K562 (cell line): ENCODE measurements around the gene HIVEP1. TPM values are rescaled to one million over a fixed set of nuclear protein-coding genes. Genes with fewer than 3 reads are reported as not detected.
A peak's percentile ranks its signal among the peaks of the same experiment; 100 is the strongest.

Experiments
- BACH1 ChIP-seq: fragments of 200-800 bp; sonication (Bioruptor generic); IDR thresholded peaks from 2 replicates; pipeline ENCODE4 v1.6.1; 2016; ENCODE audit warnings: missing genetic modification characterization, missing compliant biosample characterization
- DACH1 ChIP-seq: fragments of 450-650 bp; IDR thresholded peaks from 2 replicates; pipeline ENCODE4 v1.6.1; 2018; ENCODE audit not compliant: partially characterized antibody
- DDX20 ChIP-seq: fragments of 450-650 bp; IDR thresholded peaks from 2 replicates; pipeline ENCODE4 v1.6.1; 2016; ENCODE audit warnings: missing genetic modification characterization, low read depth, mild to moderate bottlenecking, missing compliant biosample characterization, moderate library complexity
- ELF2 ChIP-seq: fragments of 250-450 bp; sonication (Bioruptor Pico); IDR thresholded peaks from 2 replicates; pipeline ENCODE4 v1.5.0; 2021; ENCODE audit warnings: mild to moderate bottlenecking
- EP400 ChIP-seq: fragments of 450-650 bp; IDR thresholded peaks from 2 replicates; pipeline ENCODE4 v1.6.1; 2017; ENCODE audit warnings: antibody characterized with exemption, mild to moderate bottlenecking, moderate library complexity
- GTF2E2 ChIP-seq: fragments of 200-800 bp; sonication (Bioruptor generic); IDR thresholded peaks from 2 replicates; pipeline ENCODE4 v1.6.1; 2016; ENCODE audit warnings: missing genetic modification characterization, missing compliant biosample characterization
- KAT7 ChIP-seq: sonication (generic); formaldehyde crosslinking; IDR thresholded peaks from 2 replicates; pipeline ENCODE4 v1.8.0; 2022; ENCODE audit warnings: missing genetic modification reagents, mild to moderate bottlenecking, borderline replicate concordance
- NFRKB ChIP-seq: fragments of 450-650 bp; IDR thresholded peaks from 2 replicates; pipeline ENCODE4 v1.6.1; 2016; ENCODE audit warnings: low read depth
- POU5F1 ChIP-seq: fragments of 150-350 bp; IDR thresholded peaks from 2 replicates; pipeline ENCODE4 v1.6.1; 2014; ENCODE audit warnings: borderline replicate concordance, low read length, low read depth, mild to moderate bottlenecking; ENCODE audit not compliant: partially characterized antibody
- RBBP5 ChIP-seq: fragments of 200-600 bp; sonication (generic); IDR thresholded peaks from 2 replicates; pipeline ENCODE4 v1.6.1; 2012; ENCODE audit warnings: borderline replicate concordance, mild to moderate bottlenecking, low read length, control low read depth, inconsistent platforms; ENCODE audit not compliant: insufficient read depth, poor library complexity, severe bottlenecking
- RBM14 ChIP-seq: fragments of 200-400 bp; formaldehyde crosslinking; IDR thresholded peaks from 2 replicates; pipeline ENCODE4 v1.6.1; 2018; ENCODE audit warnings: low read depth, mild to moderate bottlenecking, low read length, moderate library complexity, borderline replicate concordance; ENCODE audit not compliant: insufficient read depth
- RBM22 ChIP-seq: fragments of 200-400 bp; formaldehyde crosslinking; IDR thresholded peaks from 2 replicates; pipeline ENCODE4 v1.6.1; 2018; ENCODE audit warnings: low read length, low read depth; ENCODE audit not compliant: poor library complexity, severe bottlenecking
- RFX1 ChIP-seq: fragments of 450-650 bp; IDR thresholded peaks from 2 replicates; pipeline ENCODE4 v1.6.1; 2016; ENCODE audit warnings: mild to moderate bottlenecking, moderate library complexity
- SMARCB1 ChIP-seq: IDR thresholded peaks from 2 replicates; pipeline ENCODE4 v1.6.1; 2011; ENCODE audit warnings: improper control_type of control experiment, low read depth; ENCODE audit not compliant: insufficient read length
- SNRNP70 ChIP-seq: fragments of 200-400 bp; formaldehyde crosslinking; optimal IDR thresholded peaks from 2 replicates; pipeline ENCODE3; 2017; ENCODE audit warnings: low read depth, low read length
- TFAP4 ChIP-seq: sonication (generic); formaldehyde crosslinking; IDR thresholded peaks from 2 replicates; pipeline ENCODE4 v1.8.0; 2022; ENCODE audit warnings: missing genetic modification reagents, mild to moderate bottlenecking, moderate library complexity, borderline replicate concordance
- ZC3H8 ChIP-seq: fragments of 450-650 bp; IDR thresholded peaks from 2 replicates; pipeline ENCODE4 v1.6.1; 2017
- ZNF124 ChIP-seq: sonication (generic); formaldehyde crosslinking; IDR thresholded peaks from 2 replicates; pipeline ENCODE4 v1.8.1; 2022; ENCODE audit warnings: missing genetic modification reagents
- ZNF239 ChIP-seq: fragments of 250-450 bp; sonication (Bioruptor Pico); IDR thresholded peaks from 2 replicates; pipeline ENCODE4 v1.4.0; 2020; ENCODE audit warnings: mild to moderate bottlenecking
- ZNF354B ChIP-seq: fragments of 250-450 bp; sonication (Bioruptor Pico); IDR thresholded peaks from 2 replicates; pipeline ENCODE4 v1.4.0; 2020
- polyA plus RNA-seq, 8 experiments: library from polyadenylated mRNA; depleted of rRNA in 4 of 8; stranded (reverse) in 5 of 8; unstranded in 3 of 8; fragments of >200 nt; fragmentation: Nextera tagmentation in 2 of 8; fragmentation: Illumina TruSeq in 1 of 8; extraction: Ambion mirVana in 2 of 8; extraction: Trizol in 1 of 8; gene quantifications; 2 replicates each; pipeline versions ENCODE4 v1.2.1 to v1.2.3, GENCODE V29; 2011 to 2014; ENCODE audit warnings: inconsistent platforms in 1 of 8, missing spikeins in 1 of 8
- total RNA-seq, 7 experiments: library from RNA; depleted of rRNA in 6 of 7; stranded (reverse); fragments of >200 nt in 6 of 7; fragmentation: Illumina TruSeq in 2 of 7; extraction: Trizol in 2 of 7; gene quantifications; 2 replicates each; pipeline versions ENCODE4 v1.2.1 to v1.2.3, GENCODE V29; 2011 to 2021; ENCODE audit warnings: low replicate concordance in 1 of 7
- TF ChIP-seq, protein P1 (sequence below), 3 experiments: IDR thresholded peaks in 2 of 3; conservative IDR thresholded peaks in 1 of 3; 2 replicates each; pipeline ENCODE4 v1.5.1; 2011 to 2012; ENCODE audit warnings: low read length in 3 of 3, mild to moderate bottlenecking in 3 of 3, control low read depth in 2 of 3, improper control_type of control experiment in 1 of 3, inconsistent platforms in 1 of 3, low read depth in 1 of 3, mixed read lengths in 1 of 3, moderate library complexity in 1 of 3; ENCODE audit not compliant: insufficient read depth in 2 of 3
- TF ChIP-seq, protein P2 (sequence below): fragments of 250-450 bp; sonication (Bioruptor Pico); IDR thresholded peaks from 2 replicates; pipeline ENCODE4 v1.4.0; 2020; ENCODE audit warnings: borderline replicate concordance
- TF ChIP-seq, protein P3 (sequence below): fragments of 250-450 bp; sonication (Bioruptor Pico); IDR thresholded peaks from 2 replicates; pipeline ENCODE4 v1.8.0; 2021; ENCODE audit warnings: borderline replicate concordance, mild to moderate bottlenecking, moderate library complexity; ENCODE audit not compliant: poor library complexity, severe bottlenecking

The HIVEP1 gene
- total and polyA plus RNA-seq, 9 of the 15 experiments (the other 6 are each of a cell fraction or from before 2014, with no cell fraction given): 6.0 to 33.3 (median 21.7) TPM

- TF ChIP-seq, protein P1, sequence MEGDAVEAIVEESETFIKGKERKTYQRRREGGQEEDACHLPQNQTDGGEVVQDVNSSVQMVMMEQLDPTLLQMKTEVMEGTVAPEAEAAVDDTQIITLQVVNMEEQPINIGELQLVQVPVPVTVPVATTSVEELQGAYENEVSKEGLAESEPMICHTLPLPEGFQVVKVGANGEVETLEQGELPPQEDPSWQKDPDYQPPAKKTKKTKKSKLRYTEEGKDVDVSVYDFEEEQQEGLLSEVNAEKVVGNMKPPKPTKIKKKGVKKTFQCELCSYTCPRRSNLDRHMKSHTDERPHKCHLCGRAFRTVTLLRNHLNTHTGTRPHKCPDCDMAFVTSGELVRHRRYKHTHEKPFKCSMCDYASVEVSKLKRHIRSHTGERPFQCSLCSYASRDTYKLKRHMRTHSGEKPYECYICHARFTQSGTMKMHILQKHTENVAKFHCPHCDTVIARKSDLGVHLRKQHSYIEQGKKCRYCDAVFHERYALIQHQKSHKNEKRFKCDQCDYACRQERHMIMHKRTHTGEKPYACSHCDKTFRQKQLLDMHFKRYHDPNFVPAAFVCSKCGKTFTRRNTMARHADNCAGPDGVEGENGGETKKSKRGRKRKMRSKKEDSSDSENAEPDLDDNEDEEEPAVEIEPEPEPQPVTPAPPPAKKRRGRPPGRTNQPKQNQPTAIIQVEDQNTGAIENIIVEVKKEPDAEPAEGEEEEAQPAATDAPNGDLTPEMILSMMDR (IDR thresholded peaks at IDR 0.05 in 2 of 3, conservative IDR thresholded peaks at IDR 0.05 in 1 of 3; ENCODE audit: insufficient read depth in 2 of 3, low read depth in 1 of 3, low read length in 3 of 3): peak in 1 of 3 experiments; percentile 3; a peak in 1 of 6 replicates
- TF ChIP-seq NFRKB: peak; percentile 90
- TF ChIP-seq GTF2E2 (tag): no peak; the same call in 1 of the 2 replicates
- no peak for TF ChIP-seq RBM14
- TF ChIP-seq, protein P2, sequence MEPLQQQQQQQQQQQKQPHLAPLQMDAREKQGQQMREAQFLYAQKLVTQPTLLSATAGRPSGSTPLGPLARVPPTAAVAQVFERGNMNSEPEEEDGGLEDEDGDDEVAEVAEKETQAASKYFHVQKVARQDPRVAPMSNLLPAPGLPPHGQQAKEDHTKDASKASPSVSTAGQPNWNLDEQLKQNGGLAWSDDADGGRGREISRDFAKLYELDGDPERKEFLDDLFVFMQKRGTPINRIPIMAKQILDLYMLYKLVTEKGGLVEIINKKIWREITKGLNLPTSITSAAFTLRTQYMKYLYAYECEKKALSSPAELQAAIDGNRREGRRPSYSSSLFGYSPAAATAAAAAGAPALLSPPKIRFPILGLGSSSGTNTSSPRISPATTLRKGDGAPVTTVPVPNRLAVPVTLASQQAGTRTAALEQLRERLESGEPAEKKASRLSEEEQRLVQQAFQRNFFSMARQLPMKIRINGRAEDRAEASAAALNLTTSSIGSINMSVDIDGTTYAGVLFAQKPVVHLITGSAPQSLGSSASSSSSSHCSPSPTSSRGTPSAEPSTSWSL (CRISPR knock-in tag): no peak
- TF ChIP-seq SMARCB1: no peak
- no peak for TF ChIP-seq RFX1
- 0 out of 2 replicates have a peak, but pooled peaks have one; percentile 16 for TF ChIP-seq BACH1 (tag)
- TF ChIP-seq ZNF354B (CRISPR knock-in tag): no peak
- no peak for TF ChIP-seq RBM22
- no peak for TF ChIP-seq ZC3H8
- peak; percentile 66 for TF ChIP-seq TFAP4
- no peak for TF ChIP-seq ZNF124 (CRISPR knock-in tag)
- no peak for TF ChIP-seq SNRNP70
- TF ChIP-seq DACH1: no peak
- peak; percentile 74 for TF ChIP-seq RBBP5
- TF ChIP-seq KAT7 (CRISPR knock-in tag): peak; percentile 80; the same call in 1 of the 2 replicates
- no peak for TF ChIP-seq POU5F1
- TF ChIP-seq, protein P3, sequence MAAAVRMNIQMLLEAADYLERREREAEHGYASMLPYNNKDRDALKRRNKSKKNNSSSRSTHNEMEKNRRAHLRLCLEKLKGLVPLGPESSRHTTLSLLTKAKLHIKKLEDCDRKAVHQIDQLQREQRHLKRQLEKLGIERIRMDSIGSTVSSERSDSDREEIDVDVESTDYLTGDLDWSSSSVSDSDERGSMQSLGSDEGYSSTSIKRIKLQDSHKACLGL (CRISPR knock-in tag): no peak
- no peak for TF ChIP-seq ZNF239 (CRISPR knock-in tag)
- 0 out of 2 replicates have a peak, but pooled peaks have one; percentile 17 for TF ChIP-seq ELF2 (CRISPR knock-in tag)
- peak; percentile 88 for TF ChIP-seq EP400
- TF ChIP-seq DDX20 (tag): no peak
Measured at GRCh38 chr6:12008366-12009179, 3.5 kb upstream of the HIVEP1 start (continued).
